Measurements from ENCODE around the gene STIM2.

STIM2 gene

GRCh38 chr4:27040356-27040755, 179.7 kb downstream of the STIM2 start:
- H3K4me3 ChIP-seq (replicated peaks; ENCODE audit: low read depth, low read length), result no peak overlapping the region
- no peak for TF ChIP-seq CTCF (IDR thresholded peaks at IDR 0.05; ENCODE audit: low read depth, low read length, missing control alignments)
- DNase-seq (ENCODE audit: extremely low read depth, low read depth), result no peak

DNA sequence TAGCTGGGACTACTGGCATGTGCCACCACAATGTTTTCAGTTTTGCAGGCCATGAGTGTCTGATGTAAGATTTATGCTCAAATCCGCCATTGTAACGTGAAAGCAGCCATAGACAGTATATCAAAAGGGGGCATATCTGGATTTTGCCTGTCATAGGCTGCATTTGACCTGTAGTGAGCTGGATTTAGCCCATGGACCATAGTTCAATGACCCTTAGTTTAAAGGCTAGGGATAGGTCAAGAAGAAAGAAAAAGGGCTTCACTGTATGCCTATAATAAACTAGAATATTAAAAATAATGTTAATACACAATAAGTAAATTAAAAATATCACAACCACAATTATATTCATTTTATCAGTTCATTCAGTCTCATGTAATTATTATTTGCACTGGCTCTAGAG, 181.8 kb downstream of the STIM2 start:
- DNase-seq (ENCODE audit: extremely low read depth, low read depth), result no peak
- no peak overlapping the region for H3K4me3 ChIP-seq (replicated peaks; ENCODE audit: low read depth, low read length)
- no peak for TF ChIP-seq CTCF (IDR thresholded peaks at IDR 0.05; ENCODE audit: low read depth, low read length, missing control alignments)

DNA sequence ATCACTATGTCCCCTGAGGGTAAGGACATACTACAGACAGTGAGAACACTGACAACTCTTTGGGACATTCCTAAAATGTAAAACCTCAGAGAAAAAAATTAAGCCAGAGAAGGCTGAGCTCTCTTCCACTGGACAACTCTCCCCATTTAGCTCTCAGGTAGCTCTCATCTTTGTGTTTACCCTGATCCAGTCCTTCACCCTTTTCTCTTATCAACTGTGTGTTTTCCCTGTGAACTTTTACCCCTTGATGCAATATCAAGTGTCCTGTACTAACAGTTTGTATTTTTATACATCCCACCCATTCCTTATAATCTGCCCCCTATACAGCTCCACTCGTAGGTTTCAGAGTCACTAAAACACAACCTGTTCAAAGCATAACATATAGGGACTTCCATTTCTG, 182.6 kb downstream of the STIM2 start:
- DNase-seq (ENCODE audit: extremely low read depth, low read depth), result no peak
- no peak for TF ChIP-seq CTCF (IDR thresholded peaks at IDR 0.05; ENCODE audit: low read depth, low read length, missing control alignments)

DNA sequence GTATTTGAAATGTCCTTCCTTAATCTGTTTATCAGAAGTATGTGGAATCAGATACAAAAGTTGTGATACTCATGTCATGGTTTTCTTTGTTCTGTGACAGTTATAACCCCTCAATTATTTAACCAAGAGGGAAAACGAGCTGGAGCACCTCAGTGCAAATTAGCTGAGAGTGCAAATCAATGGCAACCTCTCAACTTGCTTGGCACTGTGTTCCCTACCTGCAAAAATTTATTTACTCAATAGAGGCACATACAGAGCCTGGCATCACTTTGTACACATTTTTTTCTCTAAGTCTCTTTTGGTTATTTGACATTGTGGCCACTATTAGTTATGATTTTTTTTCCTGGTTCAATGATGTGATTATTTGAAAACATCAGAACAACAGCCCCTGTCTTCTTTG, 186.2 kb downstream of the STIM2 start:
- DNase-seq (ENCODE audit: extremely low read depth, low read depth), result no peak
- no peak overlapping the region for H3K4me3 ChIP-seq (replicated peaks; ENCODE audit: low read depth, low read length)
- TF ChIP-seq CTCF (IDR thresholded peaks at IDR 0.05; ENCODE audit: low read depth, low read length, missing control alignments), result no peak

More for the DNA sequence above, 182.6 kb downstream of the STIM2 start:
- no peak overlapping the region for H3K4me3 ChIP-seq (replicated peaks; ENCODE audit: low read depth, low read length)

DNA sequence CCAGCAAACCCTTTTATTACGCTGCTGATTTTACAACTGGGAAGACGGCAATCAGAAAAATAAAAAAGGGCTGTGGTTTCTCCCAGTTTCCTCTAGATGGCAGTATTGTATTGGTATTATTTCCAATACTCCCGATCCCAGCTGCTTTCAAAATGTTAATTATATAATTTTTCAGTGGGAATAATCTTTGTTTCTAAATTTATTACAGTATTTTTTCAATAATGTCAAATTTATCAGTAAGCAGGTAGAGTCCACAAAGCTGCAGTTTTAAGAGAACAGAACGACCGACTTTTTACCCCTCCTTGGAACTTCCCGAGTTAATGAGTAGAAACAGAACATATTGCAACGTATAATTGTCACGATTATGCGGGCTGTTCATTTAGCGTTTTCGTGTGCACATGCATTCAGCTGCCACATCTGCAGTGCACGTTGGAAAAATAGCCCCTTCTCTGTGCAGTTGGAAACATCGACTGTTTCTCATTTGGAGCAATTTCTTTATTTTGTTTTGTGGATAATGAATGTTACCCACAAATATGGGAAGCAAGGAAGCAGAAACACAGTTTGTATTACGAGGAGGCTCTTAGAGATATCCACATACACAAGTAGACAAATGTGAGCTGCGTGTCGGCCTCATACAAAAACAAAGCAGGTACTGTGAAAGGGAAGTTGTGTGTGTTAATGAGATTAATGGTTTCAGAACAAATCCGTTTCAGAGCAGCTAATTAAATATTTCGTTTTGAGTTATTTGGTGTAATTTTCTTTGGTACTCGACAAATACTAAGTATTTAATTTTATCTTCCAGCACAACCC, 188.0 kb downstream of the STIM2 start:
- DNase-seq (ENCODE audit: extremely low read depth, low read depth), result no peak
- H3K4me3 ChIP-seq (replicated peaks; ENCODE audit: low read depth, low read length), result peak overlapping the region; percentile 21; the same call in 1 of the 2 replicates

DNA sequence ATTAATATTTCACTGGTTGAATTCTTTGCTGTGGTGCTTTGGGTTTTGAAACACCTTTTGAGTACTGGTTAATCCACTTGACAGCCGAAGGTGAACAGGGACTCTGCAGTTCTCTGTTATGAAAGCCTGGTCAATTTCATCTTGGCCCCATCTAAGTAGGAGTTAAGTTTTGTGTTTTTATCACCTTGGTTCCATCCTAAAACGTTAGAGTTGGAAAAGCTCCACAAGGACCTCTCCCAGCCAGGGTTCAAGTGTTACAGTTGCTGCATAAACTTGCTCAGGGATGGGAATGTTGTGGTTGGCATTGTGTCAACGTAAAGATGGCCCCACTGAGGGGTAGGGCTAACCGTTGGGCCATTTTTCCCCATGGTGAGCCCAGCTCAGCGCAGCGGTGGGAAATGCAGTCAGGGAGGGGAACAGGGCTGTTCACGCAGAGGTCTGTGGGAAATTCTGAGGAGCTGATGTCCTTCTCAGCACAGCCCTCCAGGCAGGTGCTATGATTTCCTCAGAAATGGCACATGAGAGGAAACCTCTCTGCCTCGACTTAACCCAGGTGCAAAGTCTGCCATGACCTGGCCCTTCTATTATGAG, 188.7 kb downstream of the STIM2 start:
- TF ChIP-seq CTCF (IDR thresholded peaks at IDR 0.05; ENCODE audit: low read depth, low read length, missing control alignments), result no peak
- DNase-seq (ENCODE audit: extremely low read depth, low read depth), result no peak
- H3K4me3 ChIP-seq (replicated peaks; ENCODE audit: low read depth, low read length), result no peak overlapping the region

More for the DNA sequence above, 188.0 kb downstream of the STIM2 start:
- TF ChIP-seq CTCF (IDR thresholded peaks at IDR 0.05; ENCODE audit: low read depth, low read length, missing control alignments), result peak; percentile 30
